ENCODE data around the gene SMAD9.
"Not testable (repeated sequence)": the region's sequence is repeated elsewhere in the genome, so short reads cannot be mapped to it uniquely, and the experiment has no call there.

Gene SMAD9

DNA sequence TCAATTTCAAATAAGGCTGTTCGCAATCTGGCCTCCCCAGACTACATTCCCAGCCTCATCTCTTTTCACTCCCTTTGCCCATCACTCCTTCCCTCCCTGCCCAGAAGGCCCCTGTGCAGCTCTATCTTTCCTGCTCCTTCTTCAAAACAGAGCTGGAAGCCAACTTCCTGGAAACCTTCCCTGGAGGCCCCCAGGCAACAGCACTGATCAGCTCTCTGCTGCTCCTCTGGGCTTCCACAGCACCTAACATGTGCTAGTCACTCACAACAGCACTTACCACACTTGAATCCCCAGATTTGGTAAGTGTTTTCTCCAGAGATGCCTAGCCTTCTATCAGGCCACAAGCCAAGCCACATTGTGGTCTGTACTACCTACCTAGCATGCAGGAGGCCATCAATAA is 9.5 kb downstream of the SMAD9 start:
- DNase-seq: no peak

DNA sequence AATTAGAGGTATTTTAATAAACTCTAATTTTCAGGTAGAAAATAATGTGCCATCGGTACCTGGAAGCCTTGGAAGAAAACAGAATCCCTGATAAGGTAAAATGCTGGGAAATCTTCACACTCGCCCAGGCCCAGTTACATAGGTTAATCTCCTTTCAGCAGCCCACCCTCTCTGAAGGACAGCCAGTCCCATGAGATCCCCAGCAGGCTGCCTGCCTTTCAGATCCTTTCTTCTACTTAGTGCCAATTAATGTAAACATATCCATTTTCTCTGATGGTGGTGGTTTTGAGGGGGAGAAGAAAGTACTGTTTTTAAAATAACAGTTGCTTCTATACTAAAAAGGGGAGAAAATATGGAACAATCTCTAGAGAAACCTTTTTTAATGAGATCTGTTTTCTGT is 12.2 kb downstream of the SMAD9 start:
- DNase-seq: no peak

DNA sequence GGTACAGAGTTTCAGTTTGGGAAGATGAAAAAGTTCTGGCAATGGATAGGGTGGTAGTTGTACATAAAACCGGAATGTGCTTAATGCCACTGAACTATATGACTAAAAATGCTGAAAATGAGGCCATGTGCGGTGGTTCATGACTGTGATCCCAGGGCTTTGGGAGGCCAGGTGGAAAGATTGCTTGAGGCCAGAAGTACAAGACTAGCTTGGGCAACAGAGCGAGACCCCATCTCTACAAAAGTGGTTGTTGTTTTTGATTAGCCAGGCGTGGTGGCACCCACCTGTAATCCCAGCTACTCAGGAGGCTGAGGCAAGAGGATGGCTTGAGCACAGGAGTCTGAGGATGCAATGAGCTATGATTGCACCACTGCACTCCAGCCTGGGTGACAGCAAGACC is 12.8 kb downstream of the SMAD9 start:
- no peak for DNase-seq

DNA sequence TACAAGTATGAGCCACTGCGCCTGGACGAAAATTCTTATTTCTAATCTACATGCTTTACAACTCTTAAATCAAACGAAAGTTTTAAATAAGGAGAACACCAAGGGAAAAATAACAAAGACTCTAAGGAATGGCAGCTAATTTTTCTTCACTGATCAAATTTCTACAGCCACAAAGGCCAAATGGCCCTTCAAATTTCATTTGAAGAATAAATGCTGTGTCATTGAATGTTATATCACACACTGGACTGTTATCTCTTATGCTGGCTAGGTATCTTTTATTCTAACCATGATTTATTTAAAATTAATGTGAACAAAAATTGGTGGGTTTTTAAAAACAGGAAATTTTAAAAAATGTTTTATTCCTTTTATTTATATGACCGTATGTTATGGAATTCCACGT is 14.1 kb downstream of the SMAD9 start:
- DNase-seq: no peak

DNA sequence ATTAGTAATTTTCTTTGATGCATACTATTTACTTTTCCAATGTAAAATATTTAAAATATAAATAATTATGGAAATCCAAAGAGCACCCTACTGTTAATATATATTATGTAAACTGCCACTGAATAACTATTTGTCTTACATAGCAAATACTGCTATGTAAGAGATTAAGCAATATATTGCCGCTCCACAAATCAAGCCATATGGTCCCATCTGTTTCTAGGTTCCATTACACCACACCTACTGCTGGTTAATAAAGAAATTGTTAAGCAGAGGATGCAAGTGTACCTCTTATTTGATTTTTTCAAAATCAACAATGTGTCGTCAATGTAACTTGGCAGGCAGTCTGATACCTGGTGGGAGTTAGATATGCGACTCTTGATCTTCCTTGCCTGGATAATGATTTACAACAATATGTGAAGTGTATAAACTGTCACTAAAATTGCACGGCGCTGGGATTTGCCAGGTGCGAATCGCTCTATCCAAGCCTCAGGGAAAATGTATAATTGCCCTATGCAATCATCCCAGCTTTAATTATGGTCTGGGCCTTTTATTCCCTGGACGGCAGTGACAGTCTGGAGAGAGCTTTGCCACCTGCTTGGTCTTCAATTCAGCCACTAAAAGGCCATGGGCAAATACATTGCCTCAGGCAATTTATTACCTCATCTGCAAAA is 16.0 kb downstream of the SMAD9 start:
- peak; percentile 99 for DNase-seq

DNA sequence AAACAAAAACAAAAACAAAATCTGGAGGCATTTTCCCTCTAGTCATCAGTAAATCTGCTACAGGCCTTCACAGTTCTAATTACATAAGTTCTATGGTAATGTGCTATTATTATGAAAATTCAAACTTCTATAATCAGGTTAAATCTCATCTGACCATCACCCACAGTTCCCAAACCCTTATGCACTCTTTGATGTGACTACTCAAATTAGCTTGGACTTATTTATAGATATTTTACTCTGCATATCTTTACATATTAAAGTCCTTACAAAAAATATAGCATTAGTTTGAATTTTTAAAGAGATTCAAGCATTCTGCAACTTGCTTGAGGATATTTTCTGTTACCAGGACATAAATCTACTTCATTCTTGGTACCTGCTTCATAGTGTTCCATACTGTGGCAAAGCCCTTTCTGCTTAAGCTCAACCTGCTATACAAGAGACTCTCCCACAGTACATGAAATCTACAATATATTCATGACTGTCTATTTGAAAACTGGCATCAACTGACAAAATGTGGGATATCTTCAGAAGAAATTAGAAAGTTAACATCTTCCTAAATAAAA is 22.9 kb downstream of the SMAD9 start:
- DNase-seq: no peak

DNA sequence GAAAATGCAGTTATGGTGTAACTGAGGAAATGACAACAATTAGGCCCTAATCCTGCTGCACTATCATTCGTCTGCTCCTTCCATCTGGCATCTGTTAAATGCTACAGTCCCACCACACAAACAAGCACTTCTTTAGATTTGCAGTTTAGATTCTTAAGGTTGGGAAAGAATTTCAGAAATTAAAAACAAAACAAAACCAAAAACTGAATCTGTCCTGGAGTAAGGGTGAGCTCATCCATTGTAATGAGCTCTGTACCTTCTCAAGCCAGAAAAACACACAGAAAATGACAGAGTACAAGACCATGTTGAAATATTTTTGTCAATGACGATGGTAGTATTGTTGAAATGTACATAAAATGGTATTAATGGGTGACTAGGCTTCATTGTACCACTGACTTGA is 28.3 kb downstream of the SMAD9 start:
- DNase-seq: no peak

DNA sequence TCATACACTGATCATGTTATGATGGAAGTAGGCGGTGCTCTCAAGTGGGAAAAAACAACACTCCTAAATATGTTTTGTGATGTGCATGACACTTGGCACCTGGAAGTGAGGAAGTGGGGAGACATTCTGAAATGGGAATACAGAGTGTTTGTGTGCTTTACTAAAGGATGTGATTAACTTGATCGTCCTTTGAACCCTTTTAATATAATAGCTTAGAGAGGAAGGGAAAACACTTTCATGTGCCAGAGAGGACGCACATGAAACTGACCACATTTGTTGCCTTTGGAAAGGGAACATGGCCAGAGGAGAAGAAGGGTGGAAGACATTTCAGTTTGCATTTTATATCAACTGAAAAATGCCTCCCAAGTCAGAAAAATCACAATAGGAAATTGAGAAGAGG is 31.4 kb downstream of the SMAD9 start:
- DNase-seq: peak; percentile 49

DNA sequence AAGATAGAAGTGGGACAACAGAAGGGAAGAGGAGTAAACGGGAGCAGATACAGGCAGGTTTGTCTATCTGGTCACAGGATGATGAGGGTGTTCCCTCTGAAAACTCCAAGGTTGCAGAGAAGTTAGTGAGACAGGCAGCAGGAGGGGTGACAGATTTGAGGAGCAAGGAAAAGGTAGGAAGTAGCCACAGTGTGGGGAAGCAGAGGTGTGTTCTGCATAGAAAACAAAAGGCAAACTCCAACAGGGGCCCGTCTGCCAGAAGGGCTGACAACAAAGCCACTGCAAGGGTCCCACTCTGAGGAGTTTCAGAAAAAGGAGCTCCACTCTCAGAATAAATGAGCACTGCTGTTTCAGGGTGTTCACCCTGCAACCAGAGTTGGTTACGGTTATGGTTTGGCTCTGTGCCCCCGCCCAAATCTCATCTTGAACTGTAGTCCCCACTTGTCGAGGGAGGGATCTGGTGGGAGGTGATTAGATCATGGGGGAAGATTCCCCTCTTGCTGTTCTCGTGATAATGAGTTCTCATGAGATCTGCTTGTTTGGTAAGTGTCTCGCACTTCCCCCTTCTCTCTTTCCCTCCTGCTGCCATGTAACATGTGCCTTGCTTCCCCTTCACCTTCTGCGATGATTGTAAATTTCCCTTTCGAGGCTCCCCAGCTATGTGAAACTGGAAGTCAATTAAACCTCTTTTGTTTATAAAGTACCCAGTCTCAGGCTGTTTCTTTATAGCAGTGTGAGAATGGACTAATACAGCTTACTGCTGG is 32.1 kb downstream of the SMAD9 start:
- no peak for DNase-seq

DNA sequence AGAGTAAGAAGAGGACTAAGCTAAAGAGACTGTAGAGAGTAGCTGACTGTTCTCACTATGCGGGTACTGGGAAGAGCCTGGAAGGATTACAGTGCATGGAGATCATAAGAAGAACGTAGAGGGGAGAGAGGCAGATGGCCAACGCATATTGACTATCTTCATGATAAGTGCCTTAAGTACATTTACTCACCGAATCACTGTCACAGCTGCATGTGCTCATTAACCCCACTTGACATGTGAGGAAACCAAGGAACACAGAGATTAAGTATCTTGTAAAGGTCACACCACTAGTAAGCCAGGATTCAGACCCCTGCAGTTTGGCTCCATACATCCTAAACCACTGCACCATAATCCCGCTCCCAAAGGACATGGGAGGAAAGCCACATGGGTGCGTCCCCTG is 34.1 kb downstream of the SMAD9 start:
- DNase-seq: peak; percentile 35

DNA sequence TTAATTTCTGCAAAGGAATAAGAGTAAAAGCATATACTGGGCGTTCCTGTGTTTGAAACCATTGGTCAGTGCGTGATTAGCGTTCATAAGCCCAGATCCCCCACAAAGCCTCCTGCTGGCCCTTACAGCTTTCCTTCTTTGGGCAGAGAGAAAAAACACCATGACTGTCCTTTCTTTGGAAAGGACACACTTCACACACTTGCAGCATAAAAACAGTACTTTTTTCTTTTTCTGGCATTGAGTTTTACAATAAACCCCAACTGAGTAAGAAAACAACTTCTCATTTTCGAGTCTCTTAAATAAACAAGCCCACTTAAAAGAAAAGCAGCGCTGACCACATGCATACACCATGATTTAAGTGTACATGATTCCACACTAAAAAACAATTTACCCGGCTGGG is 35.8 kb downstream of the SMAD9 start:
- DNase-seq: no peak

DNA sequence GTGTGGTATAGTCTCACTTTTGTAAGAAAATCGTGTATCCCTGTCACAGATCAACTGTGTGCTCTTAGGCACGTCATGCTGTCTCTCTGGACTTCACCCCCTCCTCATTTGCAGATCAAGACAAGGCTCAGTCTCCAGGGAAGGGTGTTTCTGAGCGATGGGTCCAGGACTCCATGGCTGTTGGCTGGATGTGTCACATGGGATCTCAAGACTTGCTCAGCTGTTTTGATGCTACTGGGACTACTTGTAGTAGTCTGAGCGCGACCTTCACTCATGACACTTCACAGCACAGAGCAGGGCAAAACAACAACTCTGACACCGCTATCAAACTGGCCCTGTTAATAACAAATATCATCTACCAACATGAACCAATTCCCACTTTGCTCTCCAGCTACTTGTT is 36.2 kb downstream of the SMAD9 start:
- DNase-seq: no peak

DNA sequence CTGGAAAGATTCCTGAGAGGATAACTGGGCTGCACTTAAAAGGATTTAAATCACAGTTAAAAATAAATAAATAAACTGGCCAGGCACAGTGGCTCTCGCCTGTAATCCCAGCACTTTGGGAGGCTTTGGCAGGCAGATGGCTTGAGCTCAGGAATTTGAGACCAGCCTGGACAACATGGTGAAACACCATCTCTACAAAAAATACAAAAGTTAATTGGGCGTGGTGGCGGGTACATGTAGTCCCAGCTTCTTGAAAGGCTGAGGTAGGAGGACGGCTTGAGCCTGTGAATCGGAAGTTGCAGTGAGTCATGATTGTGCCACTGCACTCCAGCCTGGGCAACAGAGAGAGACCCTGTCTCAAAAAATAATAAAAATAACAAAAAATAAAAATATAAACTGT is 36.6 kb downstream of the SMAD9 start:
- DNase-seq: not testable (repeated sequence)

DNA sequence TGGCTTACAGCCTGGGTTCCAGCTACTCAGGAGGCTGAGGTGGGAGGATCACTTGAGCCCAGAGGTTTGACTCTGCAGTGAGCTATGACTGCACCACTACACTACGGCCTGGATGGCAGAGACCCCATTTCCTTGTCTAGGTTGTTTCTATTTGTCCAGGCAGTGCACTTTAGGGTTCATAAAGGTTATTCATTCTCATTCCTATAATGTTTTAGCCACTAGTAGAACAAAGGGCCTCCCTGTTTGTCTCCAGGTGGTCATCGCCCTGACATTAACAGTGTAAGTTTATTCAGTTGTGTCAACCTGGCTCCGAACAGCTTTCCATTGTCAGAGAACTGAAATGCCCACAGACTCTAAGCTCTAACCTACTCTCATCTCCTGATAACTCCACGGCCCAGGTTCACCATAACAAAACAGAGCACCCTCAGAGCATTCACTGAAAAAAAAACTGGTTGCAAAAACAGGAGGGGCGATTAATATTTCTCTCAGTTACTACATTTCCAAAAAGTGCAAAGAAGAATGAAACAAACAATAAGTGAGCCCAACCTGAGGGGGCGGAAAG is 37.1 kb downstream of the SMAD9 start:
- no peak for DNase-seq

DNA sequence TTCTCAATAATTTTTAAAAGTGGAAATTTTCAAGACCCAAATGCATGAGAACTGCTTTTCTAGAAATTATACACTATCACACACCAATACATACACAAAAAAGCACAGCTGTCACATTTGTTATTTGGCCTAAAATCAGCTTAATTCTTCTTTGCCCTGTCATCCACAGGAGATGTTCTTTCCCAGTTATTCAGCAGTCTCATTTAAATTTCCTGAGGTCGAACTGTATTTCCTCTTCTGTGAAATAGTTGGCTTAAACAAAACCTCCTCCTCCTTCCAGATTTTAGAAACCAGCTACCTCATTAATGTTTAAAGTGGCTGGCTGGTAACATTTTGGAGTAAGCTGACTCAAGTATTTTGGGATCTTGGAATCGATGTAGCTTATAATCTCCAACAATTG is 39.1 kb downstream of the SMAD9 start:
- no peak for DNase-seq

DNA sequence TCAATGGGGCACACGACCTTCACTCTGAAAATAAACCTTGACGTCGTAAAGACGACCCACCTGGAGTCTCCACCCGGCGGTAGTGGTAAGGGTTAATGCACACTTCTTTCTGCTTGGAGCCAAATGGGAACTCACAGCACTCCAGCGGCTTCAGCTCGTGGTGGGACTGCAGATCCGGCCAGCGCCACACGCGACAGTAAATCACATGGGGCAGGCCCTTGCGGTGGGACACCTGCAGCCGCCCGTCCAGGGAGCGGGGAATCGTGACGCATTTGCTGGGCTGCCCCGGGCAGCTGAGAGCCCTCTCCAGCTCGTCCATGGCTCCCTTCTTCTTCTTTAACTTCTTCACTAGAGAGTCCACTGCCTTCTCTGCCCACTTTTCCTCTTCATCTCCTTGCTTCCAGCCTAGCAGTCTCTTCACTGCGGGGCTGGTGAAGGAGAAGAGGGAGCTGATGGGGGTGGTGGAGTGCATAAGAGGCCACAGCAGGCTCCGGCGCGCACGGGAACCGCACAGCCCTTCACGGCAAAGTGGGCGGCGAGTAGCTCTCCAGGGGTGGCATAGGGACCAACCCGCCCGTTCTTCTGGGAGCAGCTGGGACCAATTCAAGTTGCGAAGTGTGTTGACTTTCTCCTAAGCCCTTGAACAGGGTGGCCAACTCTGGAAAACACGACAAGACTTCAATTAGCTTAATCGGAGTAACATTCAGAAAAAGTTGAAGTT is 40.7 kb downstream of the SMAD9 start:
- no peak for DNase-seq

DNA sequence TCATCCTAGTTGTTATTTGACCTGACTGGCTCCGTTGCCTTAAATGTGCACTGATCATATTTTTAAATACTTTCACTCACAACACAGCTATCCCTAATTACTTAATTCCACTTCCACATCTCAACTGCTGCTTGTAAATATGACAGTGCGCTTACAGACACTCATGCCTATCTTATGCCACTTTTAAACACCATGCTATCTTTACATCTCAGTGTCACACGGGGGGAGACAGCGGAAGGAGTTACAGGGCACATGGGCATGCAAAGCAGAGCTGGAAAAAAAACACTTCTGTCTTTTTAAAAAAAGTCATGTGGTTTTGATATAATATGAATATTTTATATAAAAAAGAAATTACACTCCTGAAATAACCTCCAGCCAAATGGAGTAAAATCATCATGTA is 44.1 kb downstream of the SMAD9 start:
- DNase-seq: no peak

DNA sequence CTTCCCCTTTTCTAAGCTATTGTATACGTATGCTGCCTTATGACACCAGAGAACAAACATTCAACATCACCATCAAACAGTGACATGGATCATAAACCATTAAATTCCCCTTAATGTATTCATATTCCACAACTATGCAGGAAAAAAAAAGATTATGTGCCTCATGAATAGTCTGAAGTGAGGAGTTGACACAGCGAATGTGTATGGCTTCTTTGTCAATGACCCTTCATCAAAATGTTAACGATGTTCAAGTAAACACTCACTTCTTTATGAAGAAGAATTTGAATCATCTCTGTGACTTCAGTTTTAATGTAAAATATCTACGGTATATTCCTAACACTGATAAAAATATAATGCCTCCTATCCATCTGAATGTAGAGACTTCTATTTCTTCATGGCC is 44.6 kb downstream of the SMAD9 start:
- DNase-seq: peak; percentile 28

DNA sequence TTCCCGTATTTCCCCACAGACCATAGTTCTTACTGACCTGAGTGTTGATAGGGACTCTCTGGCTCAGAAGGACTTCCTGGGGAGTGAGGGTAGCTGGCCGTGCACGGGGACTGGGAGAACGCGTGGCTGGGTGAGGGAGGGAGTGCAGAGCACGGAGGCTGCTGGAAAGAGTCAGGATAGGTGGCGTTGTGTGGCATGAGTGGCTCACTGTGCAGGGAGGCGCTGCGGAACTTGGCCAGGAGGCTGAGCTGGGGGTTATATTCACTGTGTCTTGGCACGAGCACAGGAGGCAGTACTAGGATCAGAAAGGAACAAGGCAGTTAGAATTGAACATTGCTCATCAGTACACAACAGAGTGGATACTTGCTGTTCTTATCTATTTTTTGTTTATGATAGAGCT is 47.4 kb downstream of the SMAD9 start:
- no peak for DNase-seq

DNA sequence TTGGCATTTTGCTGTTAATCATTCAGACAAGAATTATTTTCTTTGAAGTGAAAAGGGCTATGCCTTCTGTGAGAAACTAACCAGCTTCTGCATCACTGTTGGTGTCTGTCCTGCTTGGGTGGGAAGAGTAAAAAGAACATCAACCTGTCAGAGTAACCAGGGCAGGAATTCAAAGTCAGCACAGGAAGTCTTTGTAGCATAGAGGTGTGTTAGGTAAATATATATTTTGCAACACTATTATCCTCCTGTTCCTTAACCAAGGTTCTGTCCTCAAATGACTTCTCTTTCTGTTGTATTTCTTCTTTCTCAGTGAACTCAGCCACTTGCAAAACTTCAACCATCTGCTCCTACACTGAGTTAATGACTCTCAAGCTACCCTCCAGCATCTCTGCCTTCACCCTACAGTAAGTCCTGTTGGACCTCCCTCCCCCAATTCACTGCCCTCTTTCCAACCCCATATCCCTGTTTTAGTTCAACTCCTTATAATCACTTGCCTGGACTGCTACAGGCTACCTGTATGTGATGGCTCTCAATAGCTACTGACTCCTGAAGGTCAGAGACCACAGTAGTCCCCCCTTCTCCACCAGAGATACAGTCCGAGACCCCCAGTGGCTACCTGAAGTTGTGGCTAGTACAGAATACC is 49.9 kb downstream of the SMAD9 start:
- DNase-seq: no peak

DNA sequence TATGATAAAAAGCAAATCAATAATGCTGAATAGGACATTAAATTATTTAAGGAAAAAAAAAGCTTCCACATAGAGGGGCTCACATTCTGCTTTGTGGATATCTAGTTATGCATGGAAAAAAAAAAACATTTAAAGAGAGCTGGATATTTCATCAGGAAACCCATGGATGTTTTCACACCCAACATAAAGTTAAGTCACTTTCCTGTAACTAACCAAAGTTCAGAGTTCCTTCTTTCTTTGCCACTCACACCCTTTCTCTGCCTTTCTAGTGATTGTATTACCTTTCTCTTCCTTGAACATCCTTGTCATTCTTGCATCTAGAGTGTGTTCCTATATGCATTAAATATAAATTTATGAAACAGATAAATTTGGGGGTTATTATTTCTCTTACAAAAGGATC is 53.8 kb downstream of the SMAD9 start:
- no peak for DNase-seq

DNA sequence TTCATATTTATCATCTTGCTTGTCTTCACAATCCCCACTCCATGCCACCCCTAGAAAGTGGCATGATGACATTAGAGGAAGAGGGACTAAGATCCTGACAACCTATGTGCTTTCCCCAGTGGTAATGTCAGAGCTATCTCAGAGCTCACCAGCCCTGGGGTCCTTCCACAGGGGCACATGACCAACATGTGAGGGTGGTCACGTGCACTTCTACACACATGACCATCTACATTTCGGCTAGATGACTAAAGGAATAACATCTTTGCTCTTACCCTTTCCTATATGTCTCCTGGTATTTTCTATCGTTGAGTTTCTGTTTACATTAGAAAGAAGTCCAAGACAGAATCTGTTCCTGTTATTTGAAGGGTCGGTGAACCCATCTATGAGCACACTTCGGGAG is 54.8 kb downstream of the SMAD9 start:
- no peak for DNase-seq

DNA sequence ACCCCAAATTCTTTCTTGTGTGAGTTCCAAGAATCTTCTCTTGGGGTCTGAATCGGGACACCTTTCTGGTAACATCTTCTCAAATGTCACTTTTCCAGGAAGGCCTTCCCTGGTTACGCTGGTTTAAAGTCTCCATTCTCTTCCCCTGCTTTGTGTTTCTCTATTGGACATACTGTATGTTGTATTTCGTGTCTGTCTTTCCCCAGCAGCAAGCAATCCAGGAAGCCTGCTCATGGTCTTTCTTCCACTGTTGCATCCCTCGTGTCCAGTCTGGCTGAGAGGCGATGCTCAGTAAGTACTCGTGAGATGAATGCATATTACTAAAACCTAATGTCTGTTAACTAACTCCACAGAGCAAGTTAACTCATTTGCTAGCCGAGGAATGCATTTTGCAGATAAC is 57.3 kb downstream of the SMAD9 start:
- no peak for DNase-seq

Measured in DMS153 (cell line).